GM10266 (cell line): ENCODE measurements around the gene GALNT6.

ENCODE experiments used
- DNase-seq: peaks from one replicate; pipeline ENCODE4 v3.0.0; 2012; ENCODE audit errors: extremely low spot score
- TF ChIP-seq, protein P1 (sequence below): IDR thresholded peaks from 2 replicates; pipeline ENCODE4 v1.5.1; 2012; ENCODE audit warnings: mild to moderate bottlenecking, low read depth; ENCODE audit not compliant: control insufficient read depth, insufficient read depth; ENCODE audit errors: missing control alignments

Gene GALNT6

DNA sequence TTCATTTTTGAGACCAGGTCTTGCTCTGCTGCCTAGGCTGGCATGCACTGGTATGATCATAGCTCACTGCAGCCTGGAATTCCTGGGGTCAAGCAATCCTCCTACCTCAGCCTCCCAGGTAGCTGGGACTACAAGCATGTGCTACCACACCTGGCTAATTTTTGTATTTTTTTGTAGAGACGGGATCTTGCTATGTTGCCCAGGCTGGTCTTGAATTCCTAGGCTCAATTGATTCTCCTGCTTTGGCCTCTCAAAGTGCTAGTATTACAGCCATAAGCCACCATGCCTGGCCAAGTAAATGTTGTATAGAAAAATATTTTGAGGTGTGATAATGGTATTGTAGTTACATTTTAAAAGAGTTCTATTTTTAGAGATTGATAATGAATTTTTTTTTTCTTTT lies 79.8 kb downstream of the GALNT6 start:
- no peak for DNase-seq
- TF ChIP-seq, protein P1, sequence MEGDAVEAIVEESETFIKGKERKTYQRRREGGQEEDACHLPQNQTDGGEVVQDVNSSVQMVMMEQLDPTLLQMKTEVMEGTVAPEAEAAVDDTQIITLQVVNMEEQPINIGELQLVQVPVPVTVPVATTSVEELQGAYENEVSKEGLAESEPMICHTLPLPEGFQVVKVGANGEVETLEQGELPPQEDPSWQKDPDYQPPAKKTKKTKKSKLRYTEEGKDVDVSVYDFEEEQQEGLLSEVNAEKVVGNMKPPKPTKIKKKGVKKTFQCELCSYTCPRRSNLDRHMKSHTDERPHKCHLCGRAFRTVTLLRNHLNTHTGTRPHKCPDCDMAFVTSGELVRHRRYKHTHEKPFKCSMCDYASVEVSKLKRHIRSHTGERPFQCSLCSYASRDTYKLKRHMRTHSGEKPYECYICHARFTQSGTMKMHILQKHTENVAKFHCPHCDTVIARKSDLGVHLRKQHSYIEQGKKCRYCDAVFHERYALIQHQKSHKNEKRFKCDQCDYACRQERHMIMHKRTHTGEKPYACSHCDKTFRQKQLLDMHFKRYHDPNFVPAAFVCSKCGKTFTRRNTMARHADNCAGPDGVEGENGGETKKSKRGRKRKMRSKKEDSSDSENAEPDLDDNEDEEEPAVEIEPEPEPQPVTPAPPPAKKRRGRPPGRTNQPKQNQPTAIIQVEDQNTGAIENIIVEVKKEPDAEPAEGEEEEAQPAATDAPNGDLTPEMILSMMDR: no peak

DNA sequence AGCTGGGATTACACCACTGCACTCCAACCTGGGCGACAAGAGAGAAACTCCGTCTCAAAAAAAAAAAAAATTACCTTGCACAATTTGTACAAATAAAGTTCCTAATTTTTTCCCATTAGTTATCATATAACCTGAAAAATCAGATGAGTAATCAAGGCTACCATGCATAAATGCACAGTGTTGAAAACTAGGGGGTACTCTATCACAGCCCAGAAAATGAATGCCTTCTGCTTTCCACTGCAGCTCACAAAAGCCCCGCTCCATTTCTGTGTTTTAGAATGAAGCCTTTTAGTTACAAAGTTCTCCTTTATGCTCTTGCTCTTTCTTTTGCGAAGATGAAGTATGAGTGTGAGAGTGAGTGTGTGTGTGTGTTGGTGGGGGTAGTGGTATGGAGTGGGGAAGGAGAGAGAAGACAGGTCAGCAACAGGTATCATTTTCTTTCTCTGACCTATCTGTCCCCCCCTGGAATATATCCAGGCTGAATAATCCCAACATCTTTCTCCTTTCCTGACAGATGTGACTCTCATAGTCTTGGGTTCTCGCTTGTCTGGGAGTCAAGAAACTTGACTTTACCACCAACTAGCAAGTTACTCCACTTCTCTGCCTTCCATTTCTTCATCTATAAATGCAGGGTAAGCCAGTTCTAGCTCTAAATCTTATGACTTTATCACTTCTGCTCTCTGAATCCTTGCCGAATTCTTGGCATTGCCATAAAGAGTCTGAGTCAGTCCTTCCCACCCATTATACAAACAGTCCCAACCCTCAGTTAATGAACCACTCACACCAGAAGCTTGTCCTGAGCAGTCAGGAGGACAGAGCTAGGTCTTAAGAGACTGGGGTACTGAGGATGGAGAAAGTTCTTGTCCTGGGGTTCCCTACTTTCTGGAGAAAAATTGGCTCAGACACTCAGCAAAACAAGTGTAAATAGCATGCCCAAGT lies 83.3 kb downstream of the GALNT6 start:
- no peak for DNase-seq
- TF ChIP-seq, protein P1: no peak

DNA sequence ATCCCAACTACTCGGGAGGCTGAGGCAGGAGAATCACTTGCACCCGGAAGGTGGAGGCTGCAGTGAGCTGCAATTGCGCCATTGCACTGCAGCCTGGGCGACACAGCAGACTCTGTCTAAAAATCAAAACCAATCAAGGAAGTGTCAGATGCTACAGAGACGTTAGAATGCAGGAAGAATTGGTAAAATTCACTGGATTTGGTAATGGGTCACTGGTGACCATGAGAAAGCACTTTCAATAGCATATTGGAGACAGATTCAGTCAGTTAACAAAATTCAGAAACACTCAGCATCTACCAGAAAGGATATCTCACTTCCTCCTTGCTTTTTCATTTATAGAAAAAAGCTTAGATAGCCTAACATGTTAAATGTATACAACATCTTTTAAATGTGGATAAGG lies 84.7 kb downstream of the GALNT6 start:
- DNase-seq: no peak
- TF ChIP-seq, protein P1: no peak
